NCI-H2227 treated with DMSO at 0.1 percent for 48 hours (cell line): Measurements from ENCODE around the gene OR5M8.

ENCODE experiments used
- DNase-seq: peaks from one replicate; lab custom pipeline; 2025; lab: John Stamatoyannopoulos, UW

Gene OR5M8

DNA sequence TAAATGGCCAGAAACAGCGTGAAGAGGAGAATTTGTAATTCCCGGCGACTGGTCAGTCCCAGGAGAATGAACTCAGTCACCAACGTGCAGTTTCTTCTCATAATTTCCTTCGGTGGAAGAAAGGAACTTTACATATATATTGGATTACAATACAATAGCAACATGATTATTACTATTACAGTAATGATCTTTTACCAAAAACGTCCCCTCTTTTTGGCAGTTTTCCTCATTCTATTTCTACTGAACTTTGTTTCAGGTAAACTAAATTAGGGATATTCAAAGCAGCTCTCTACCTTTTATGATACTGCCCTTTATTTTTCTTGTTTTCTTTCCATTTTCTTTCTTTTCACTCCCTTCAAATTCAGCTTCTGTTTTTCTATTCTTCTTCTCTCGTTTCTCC is at the start of gene OR5M8:
Gene OR5M8, minus strand, starts transcription at position 101 of the 400 bp plus-strand sequence. Its CDS starts 0 bp downstream, at position 101.
- DNase-seq = no peak

GRCh38 chr11:56533054-56533740 is 42.0 kb upstream of the OR5M8 start:
- no peak for DNase-seq

- no peak for DNase-seq
Observed at GRCh38 chr11:56531856-56532255, 40.7 kb upstream of the OR5M8 start.

DNA sequence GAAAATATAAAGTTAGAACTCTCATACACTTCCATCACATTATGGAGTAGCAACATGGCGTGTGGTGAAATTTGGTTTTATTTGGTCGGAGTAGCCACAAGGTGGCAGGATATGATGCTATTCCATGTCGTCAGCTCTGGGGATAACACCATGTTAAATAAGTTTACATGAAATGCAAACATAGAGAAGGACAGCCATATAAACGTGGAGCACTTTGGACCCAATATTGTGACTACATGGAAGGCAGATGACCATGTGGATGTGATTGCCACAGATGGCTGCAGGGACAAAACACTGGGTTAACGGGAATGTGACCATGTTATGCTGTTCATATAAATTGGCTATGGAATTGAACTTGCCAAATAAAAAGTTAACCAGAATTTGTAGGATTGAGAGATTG is 30.8 kb upstream of the OR5M8 start:
- DNase-seq = no peak

GRCh38 chr11:56513280-56513679 is 22.1 kb upstream of the OR5M8 start:
- DNase-seq = no peak

DNA sequence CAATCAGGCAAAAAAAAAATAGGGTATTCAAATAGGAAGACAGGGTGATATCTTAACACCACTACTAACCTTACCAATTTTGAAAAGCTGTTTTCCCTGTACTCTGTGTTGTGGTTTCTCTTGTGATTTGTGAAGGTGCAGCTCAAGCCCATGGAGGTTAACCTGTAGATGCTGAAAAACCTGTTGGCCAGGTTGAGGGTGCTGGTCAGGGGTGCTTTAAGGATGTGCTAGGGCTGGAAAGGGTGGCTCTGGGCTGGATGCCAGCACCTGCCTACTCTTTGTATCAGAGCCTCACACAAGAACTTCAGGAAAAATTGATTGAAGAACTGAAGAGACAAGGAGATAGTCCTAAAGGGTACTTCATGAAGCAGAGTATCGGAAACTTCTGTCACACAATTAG is 18.3 kb upstream of the OR5M8 start:
- no peak for DNase-seq

DNA sequence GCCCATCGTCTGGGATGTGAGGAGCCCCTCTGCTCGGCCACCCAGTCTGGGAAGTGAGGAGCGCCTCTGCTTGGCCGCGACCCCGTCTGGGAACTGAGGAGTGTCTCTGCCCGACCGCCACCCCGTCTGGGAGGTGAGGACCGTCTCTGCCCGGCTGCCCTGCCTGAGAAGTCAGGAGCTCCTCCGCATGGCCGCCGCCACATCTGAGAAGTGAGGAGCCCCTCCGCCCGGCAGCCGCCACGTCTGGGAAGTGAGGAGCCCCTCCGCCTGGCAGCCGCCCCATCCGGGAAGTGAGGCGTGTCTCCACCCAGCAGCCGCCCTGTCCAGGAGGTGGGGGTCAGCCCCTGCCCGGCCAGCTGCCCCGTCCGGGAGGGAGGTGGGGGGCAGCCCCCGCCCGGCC is 5.8 kb upstream of the OR5M8 start:
- DNase-seq = no peak

DNA sequence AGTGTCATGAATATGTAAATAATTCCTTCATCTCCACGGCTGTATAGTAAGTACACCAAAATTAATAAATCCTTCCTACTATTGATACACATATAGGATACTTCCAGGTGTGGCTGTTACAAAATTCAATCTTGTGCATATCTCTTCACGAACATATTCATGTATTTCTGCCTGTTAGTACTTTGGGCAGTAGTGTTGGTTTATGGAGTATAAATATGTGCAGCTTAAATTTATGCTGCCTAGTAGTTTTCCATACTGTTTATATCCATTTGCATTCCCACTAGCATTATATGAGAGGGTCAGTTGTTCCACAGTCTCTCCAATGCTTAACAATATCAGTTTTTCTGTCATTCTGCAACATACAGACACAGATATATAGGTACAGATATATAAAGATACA is 3.9 kb upstream of the OR5M8 start:
- no peak for DNase-seq

GRCh38 chr11:56486801-56487200 is 4.4 kb downstream of the OR5M8 start:
- no peak for DNase-seq

GRCh38 chr11:56474729-56475235 is 16.4 kb downstream of the OR5M8 start:
- DNase-seq = no peak

- DNase-seq = no peak
Observed at GRCh38 chr11:56473252-56473651, 17.9 kb downstream of the OR5M8 start, which contains the start of gene OR5M3. TSS of gene OR5M3 (minus strand) at chr11:56473352. CDS start at chr11:56470497, 2,855 bp downstream.

GRCh38 chr11:56457076-56457475 is 34.1 kb downstream of the OR5M8 start:
- DNase-seq = no peak

DNA sequence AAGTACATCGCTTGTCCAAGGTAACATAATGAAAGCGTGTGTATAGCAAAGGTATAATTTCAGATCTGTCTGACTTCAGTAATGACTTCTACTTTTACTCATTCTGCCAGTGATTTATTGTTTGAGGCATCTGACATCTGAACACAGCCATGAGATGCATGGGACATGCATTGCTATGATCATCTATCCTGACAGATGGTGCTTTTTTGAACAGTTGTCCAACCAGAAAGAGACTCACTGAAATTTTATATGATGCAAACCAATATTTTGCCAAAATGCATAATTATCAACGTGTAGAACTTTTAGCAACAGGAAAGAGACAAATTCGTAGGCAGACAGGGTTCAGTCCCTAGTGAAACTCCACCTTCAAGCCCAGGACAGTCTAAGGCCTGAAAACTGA is 37.6 kb downstream of the OR5M8 start:
- DNase-seq = no peak
